Measurements from ENCODE around the gene RTEL1.

DNA sequence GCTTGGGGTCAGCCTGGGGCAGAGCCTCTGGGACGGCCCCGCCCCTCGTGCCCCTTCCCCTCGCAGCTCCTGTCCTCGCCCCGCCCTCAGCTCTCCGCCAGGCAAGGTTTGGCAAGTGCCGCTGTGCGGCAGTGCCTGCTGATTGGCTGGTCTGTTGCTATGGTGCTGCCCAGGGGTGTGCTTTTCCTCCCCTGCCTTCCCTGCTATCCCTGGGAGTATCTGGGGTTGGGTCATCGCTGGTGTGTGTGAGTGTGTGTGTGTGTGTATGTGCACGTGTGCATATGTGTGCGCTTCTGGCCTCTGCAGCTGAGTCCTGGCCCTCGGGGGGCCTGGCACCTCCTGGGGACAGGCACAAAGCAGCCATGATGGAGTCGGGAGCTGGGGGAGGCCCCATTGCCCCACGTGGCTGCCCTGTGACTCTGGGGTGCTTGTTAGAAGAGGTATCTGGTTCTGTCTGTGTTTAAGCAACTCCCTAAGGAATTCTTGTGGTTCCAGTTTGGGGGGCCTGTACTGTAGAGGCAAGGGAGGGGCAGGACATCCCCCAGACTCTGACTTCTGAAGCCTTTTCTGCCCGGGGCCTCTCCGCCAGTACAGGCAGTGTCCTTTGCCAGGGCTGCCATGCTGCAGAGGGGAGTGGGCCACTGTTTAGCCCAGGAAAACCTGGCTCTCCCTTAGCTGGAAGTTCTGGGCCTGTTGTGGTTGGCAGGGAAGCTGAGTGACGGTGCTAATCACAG lies 6.9 kb downstream of the RTEL1 start:
- TF ChIP-seq, protein P1, sequence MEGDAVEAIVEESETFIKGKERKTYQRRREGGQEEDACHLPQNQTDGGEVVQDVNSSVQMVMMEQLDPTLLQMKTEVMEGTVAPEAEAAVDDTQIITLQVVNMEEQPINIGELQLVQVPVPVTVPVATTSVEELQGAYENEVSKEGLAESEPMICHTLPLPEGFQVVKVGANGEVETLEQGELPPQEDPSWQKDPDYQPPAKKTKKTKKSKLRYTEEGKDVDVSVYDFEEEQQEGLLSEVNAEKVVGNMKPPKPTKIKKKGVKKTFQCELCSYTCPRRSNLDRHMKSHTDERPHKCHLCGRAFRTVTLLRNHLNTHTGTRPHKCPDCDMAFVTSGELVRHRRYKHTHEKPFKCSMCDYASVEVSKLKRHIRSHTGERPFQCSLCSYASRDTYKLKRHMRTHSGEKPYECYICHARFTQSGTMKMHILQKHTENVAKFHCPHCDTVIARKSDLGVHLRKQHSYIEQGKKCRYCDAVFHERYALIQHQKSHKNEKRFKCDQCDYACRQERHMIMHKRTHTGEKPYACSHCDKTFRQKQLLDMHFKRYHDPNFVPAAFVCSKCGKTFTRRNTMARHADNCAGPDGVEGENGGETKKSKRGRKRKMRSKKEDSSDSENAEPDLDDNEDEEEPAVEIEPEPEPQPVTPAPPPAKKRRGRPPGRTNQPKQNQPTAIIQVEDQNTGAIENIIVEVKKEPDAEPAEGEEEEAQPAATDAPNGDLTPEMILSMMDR (IDR thresholded peaks at IDR 0.05) = no peak
- no peak for TF ChIP-seq ZFX (IDR thresholded peaks at IDR 0.05; ENCODE audit: borderline replicate concordance)

Measured in 22Rv1 (cell line).